ENCODE results near the gene ALB. TPM values are rescaled to one million over a fixed set of nuclear protein-coding genes. Genes with fewer than 3 reads are reported as not detected.

Gene ALB
- total and polyA plus RNA-seq, 2 donors (not counting 1 experiment from before 2014, with no cell fraction given), result 0.24 TPM; not detected in 1

DNA sequence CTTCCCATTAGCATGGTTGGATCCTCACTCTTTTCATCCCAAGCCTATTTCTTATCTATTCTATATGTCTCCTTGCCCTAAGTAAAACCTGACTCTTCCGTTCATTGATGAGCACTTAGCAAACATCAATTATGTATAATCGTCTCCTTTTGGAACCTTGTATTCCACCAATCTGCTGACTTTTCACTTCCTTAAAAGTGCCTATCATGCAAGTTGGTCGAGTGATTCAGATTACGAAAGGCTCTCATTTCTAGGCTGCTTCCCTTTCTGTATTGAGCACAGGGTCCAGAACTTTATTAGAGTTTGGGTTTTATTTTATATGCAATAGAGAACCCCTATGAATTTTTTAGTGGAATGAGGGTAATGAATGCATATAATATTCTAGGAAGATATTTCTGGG is 27.1 kb upstream of the ALB start:
- H3K9me3 ChIP-seq (ENCODE audit: control extremely low read depth in 1 of 3, control insufficient read depth in 2 of 3, insufficient read depth in 1 of 3, low read length in 2 of 3), result no peaks in the 10 kb centered on the region
- no peak overlapping the region for H3K9ac ChIP-seq (ENCODE audit: low read length)
- ChIA-PET CTCF (no interaction called here), POLR2A (no interaction called here)
- no peaks in the 10 kb centered on the region for H3K36me3 ChIP-seq (replicated peaks in 1 of 2; ENCODE audit: control extremely low read depth in 1 of 2, control insufficient read depth in 1 of 2, extremely low read depth in 1 of 2, insufficient read depth in 2 of 2, low read length in 1 of 2)
- no peaks in the 10 kb centered on the region for H3K27me3 ChIP-seq (replicated peaks in 1 of 4; ENCODE audit: control extremely low read depth in 1 of 4, control insufficient read depth in 3 of 4, insufficient read depth in 4 of 4, low read length in 3 of 4)
- no peak overlapping the region for H3K4me3 ChIP-seq (ENCODE audit: control extremely low read depth in 1 of 5, extremely low read depth in 1 of 5, insufficient read depth in 1 of 5, low read depth in 2 of 5, low read length in 4 of 5)
- WGBS (ENCODE audit: insufficient coverage), result 100% methylated on average over 2 of the region's 4 CpGs
- intact Hi-C loops (cut with micrococcal nuclease), result no loop called here
- Mint-ChIP-seq H3K27me3 (peaks cover 5% of the 10 kb centered on the region), H3K4me1 (no peaks in the 10 kb centered on the region), H3K9me3 (ENCODE audit: insufficient read depth) (no peaks in the 10 kb centered on the region), H3K4me3 (no peak overlapping the region), H3K27ac (no peak overlapping the region)
- no peak for DNase-seq
- no peak overlapping the region for H2AFZ ChIP-seq (ENCODE audit: insufficient read depth, low read depth, low read length, poor library complexity, severe bottlenecking)
- H3K4me2 ChIP-seq (replicated peaks; ENCODE audit: low read depth, low read length, poor library complexity, severe bottlenecking), result no peak overlapping the region
- no peak for ATAC-seq (ENCODE audit: low read depth)
- no peak for TF ChIP-seq EZH2 (IDR thresholded peaks at IDR 0.05; ENCODE audit: borderline replicate concordance, insufficient read depth, low read depth, low read length, poor library complexity, severe bottlenecking)
- TF ChIP-seq, protein P1, sequence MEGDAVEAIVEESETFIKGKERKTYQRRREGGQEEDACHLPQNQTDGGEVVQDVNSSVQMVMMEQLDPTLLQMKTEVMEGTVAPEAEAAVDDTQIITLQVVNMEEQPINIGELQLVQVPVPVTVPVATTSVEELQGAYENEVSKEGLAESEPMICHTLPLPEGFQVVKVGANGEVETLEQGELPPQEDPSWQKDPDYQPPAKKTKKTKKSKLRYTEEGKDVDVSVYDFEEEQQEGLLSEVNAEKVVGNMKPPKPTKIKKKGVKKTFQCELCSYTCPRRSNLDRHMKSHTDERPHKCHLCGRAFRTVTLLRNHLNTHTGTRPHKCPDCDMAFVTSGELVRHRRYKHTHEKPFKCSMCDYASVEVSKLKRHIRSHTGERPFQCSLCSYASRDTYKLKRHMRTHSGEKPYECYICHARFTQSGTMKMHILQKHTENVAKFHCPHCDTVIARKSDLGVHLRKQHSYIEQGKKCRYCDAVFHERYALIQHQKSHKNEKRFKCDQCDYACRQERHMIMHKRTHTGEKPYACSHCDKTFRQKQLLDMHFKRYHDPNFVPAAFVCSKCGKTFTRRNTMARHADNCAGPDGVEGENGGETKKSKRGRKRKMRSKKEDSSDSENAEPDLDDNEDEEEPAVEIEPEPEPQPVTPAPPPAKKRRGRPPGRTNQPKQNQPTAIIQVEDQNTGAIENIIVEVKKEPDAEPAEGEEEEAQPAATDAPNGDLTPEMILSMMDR (IDR thresholded peaks at IDR 0.05), result no peak
- no peaks in the 10 kb centered on the region for H4K20me1 ChIP-seq (ENCODE audit: control insufficient read depth, insufficient read depth, low read length, poor library complexity, severe bottlenecking)
- H3K4me1 ChIP-seq (ENCODE audit: control insufficient read depth in 2 of 2, insufficient read depth in 2 of 2, low read length in 2 of 2), result no peaks in the 10 kb centered on the region
- H3K27ac ChIP-seq (ENCODE audit: low read length in 2 of 2), result no peak overlapping the region
- no peaks in the 10 kb centered on the region for H3K79me2 ChIP-seq (ENCODE audit: control insufficient read depth, insufficient read depth, low read length)

DNA sequence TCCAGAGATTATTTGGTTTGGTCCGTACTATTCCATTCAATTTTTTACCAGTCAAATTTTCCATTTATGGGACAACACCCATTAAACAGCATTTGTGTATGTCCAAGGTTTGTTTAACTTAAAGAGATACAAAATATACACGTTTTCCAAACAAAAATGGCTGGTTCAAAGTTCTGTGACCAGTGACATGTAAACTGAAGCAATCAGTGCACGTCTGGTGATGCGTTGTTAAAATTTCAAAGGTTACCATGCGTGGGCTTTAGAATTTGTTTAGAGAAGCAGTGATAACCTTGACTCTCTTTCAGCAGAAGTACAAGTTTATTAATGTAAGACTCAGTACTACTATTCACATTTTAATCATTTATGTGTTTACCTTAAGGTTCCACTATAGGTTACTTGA is 25.2 kb upstream of the ALB start:
- Histone ChIP-seq H2AFZ (ENCODE audit: insufficient read depth, low read depth, low read length, poor library complexity, severe bottlenecking) (no peak overlapping the region), H3K4me2 (replicated peaks; ENCODE audit: low read depth, low read length, poor library complexity, severe bottlenecking) (no peak overlapping the region), H3K9me3 (ENCODE audit: control extremely low read depth in 1 of 3, control insufficient read depth in 2 of 3, insufficient read depth in 1 of 3, low read length in 2 of 3) (no peaks in the 10 kb centered on the region), H3K9ac (ENCODE audit: low read length) (no peak overlapping the region), H3K4me1 (ENCODE audit: control insufficient read depth in 2 of 2, insufficient read depth in 2 of 2, low read length in 2 of 2) (no peaks in the 10 kb centered on the region), H3K79me2 (ENCODE audit: control insufficient read depth, insufficient read depth, low read length) (no peaks in the 10 kb centered on the region), H3K4me3 (ENCODE audit: control extremely low read depth in 1 of 5, extremely low read depth in 1 of 5, insufficient read depth in 1 of 5, low read depth in 2 of 5, low read length in 4 of 5) (no peak overlapping the region), H3K36me3 (replicated peaks in 1 of 2; ENCODE audit: control extremely low read depth in 1 of 2, control insufficient read depth in 1 of 2, extremely low read depth in 1 of 2, insufficient read depth in 2 of 2, low read length in 1 of 2) (no peaks in the 10 kb centered on the region), H3K27ac (ENCODE audit: low read length in 2 of 2) (no peak overlapping the region), H4K20me1 (ENCODE audit: control insufficient read depth, insufficient read depth, low read length, poor library complexity, severe bottlenecking) (no peaks in the 10 kb centered on the region), H3K27me3 (replicated peaks in 1 of 4; ENCODE audit: control extremely low read depth in 1 of 4, control insufficient read depth in 3 of 4, insufficient read depth in 4 of 4, low read length in 3 of 4) (no peaks in the 10 kb centered on the region)
- Mint-ChIP-seq H3K27ac (no peak overlapping the region), H3K4me1 (no peaks in the 10 kb centered on the region), H3K4me3 (no peak overlapping the region), H3K9me3 (ENCODE audit: insufficient read depth) (no peaks in the 10 kb centered on the region), H3K27me3 (peaks cover 3% of the 10 kb centered on the region)
- CTCF ChIA-PET, result no interaction called here
- intact Hi-C loops (cut with micrococcal nuclease), result no loop called here
- TF ChIP-seq, protein P1 (IDR thresholded peaks at IDR 0.05), result no peak
- TF ChIP-seq EZH2 (IDR thresholded peaks at IDR 0.05; ENCODE audit: borderline replicate concordance, insufficient read depth, low read depth, low read length, poor library complexity, severe bottlenecking), result no peak
- DNase-seq (no peak), ATAC-seq (ENCODE audit: low read depth) (no peak)
- 100% methylated on average over 2 of the region's 5 CpGs for WGBS (ENCODE audit: insufficient coverage)
- POLR2A ChIA-PET, result no interaction called here
